ENCODE measurements around the gene PIP5K1C. TPM values are rescaled to one million over a fixed set of nuclear protein-coding genes. Genes with fewer than 3 reads are reported as not detected.

PIP5K1C gene
- total RNA-seq, 2 donors from 2014 or later: 31.3 to 45.8 TPM

GRCh38 chr19:3733549-3734309 lies 33.5 kb upstream of the PIP5K1C start:
- no peak overlapping the region for H3K27ac ChIP-seq
- H3K4me3 ChIP-seq: no peak overlapping the region
- H3K4me1 ChIP-seq: no peaks in the 10 kb centered on the region
- no peak for DNase-seq (ENCODE audit: low spot score)
- H3K36me3 ChIP-seq: no peaks in the 10 kb centered on the region
- TF ChIP-seq CTCF (IDR thresholded peaks at IDR 0.05): no peak
- H3K9me3 ChIP-seq: no peaks in the 10 kb centered on the region
- no peaks in the 10 kb centered on the region for H3K27me3 ChIP-seq

- H3K27ac ChIP-seq: no peak overlapping the region
- no peaks in the 10 kb centered on the region for H3K36me3 ChIP-seq
- no peaks in the 10 kb centered on the region for H3K9me3 ChIP-seq
- no peaks in the 10 kb centered on the region for H3K4me1 ChIP-seq
- no peaks in the 10 kb centered on the region for H3K27me3 ChIP-seq
- no peak overlapping the region for H3K4me3 ChIP-seq
- DNase-seq (ENCODE audit: low spot score): no peak
- no peak for TF ChIP-seq CTCF (IDR thresholded peaks at IDR 0.05)
These were observed 31.8 kb upstream of the PIP5K1C start for GRCh38 chr19:3732108-3732507.

- Histone ChIP-seq H3K4me3 (no peak overlapping the region), H3K27me3 (no peaks in the 10 kb centered on the region), H3K36me3 (no peaks in the 10 kb centered on the region), H3K27ac (no peak overlapping the region), H3K9me3 (no peaks in the 10 kb centered on the region), H3K4me1 (no peaks in the 10 kb centered on the region)
- DNase-seq (ENCODE audit: low spot score): no peak
- no peak for TF ChIP-seq CTCF (IDR thresholded peaks at IDR 0.05)
These were observed 30.2 kb upstream of the PIP5K1C start for GRCh38 chr19:3730457-3730958.

GRCh38 chr19:3725640-3726310 lies 25.5 kb upstream of the PIP5K1C start:
- Histone ChIP-seq H3K4me1 (peaks cover 0 to 12% of the 10 kb centered on the region in 2 donors), H3K27me3 (peaks cover 21 to 26% of the 10 kb centered on the region in 2 donors), H3K36me3 (no peaks in the 10 kb centered on the region), H3K27ac (no peak overlapping the region), H3K9me3 (no peaks in the 10 kb centered on the region), H3K4me3 (no peak overlapping the region)
- no peak for TF ChIP-seq CTCF (IDR thresholded peaks at IDR 0.05)
- no peak for DNase-seq (ENCODE audit: low spot score)

GRCh38 chr19:3725121-3725520 lies 24.9 kb upstream of the PIP5K1C start:
- Histone ChIP-seq H3K27ac (no peak overlapping the region), H3K36me3 (no peaks in the 10 kb centered on the region), H3K27me3 (peaks cover 21 to 29% of the 10 kb centered on the region in 2 donors), H3K4me3 (no peak overlapping the region), H3K9me3 (no peaks in the 10 kb centered on the region), H3K4me1 (peaks cover 0 to 12% of the 10 kb centered on the region in 2 donors)
- DNase-seq (ENCODE audit: low spot score): no peak
- no peak for TF ChIP-seq CTCF (IDR thresholded peaks at IDR 0.05)

All from right atrium auricular region (tissue), 2 donors.